ENCODE results near the gene BRD3OS.

BRD3OS gene

DNA sequence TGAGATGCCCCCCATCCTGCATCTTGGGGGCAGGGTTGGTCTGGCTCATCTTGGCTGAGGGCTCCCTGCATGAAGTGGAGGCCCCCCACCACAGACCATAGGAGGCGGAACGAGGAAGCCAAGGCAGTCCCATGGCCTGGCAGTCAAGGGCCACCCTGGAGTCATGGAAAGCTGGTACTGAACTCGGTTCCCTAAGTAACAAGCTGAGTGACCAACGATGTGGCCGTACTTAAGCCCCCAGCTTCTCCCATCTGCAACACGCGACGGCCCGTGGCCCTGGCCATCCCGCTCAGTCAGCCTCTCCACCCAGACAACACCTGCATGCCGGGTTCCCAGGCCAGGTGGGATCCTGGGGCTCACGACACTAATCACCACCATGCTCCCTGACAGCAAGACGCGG is 25.4 kb downstream of the BRD3OS start:
- no peak for DNase-seq (ENCODE audit: low read depth in 2 of 2)

DNA sequence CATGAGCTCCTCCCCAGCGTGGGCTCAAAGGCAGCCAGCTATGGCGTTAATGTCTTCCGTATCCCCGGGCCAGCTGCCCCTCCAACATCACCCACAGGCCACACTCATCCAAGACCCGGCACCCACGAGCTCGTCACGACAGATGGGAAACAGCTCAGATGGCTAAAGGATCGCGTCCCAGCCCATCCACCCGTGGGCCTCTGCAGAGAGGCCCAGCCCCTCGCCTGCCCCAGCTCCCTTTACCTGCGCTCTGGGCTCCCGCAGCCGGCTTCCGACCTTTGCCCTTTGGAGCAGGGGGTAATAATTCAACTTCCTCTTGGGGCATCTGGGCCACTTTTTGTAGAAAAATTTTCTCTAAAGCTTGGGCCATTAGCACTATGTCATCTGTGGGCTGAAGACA is 26.0 kb downstream of the BRD3OS start:
- DNase-seq (ENCODE audit: low read depth in 2 of 2), result no peak

DNA sequence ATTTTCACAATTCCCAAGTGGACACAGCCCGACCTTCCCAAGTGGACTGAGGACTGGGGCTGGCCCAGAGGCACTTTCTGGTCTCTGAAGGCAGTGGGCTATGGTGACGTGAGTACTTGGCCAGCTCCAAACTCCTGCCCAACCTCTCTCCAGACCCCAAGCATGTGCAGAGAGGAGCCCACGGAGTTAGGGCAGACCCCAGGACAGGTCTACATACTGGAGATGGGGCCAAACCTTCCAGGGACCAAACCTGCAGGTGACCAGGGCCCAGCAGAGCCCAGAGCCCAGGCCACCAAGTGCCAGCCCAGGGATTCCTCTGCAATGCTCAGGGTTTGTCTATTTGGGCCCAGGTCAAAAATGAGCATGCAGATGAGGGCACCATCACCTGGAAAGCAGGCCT is 27.2 kb downstream of the BRD3OS start:
- DNase-seq (ENCODE audit: low read depth in 2 of 2), result no peak

DNA sequence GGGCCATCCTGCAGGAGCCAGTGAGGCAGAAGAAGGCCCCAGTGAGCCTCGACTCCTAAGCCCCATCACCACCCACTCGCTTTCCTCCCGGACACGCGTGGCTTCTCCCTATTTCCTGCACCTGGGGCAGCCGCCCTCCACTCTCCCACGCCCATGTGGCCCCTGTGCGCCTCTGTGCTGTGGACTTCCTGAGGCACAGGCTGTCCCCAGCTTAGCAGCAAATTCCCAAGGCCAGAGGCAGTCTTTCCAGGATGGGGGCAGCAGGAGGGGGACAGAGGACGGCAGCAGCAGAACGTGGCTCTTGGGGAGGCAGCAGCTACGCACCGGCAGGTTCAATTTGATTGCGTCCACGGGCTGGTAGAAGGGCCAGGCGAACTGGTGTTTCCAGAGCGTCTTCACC is 27.7 kb downstream of the BRD3OS start:
- DNase-seq (ENCODE audit: low read depth in 2 of 2), result no peak

DNA sequence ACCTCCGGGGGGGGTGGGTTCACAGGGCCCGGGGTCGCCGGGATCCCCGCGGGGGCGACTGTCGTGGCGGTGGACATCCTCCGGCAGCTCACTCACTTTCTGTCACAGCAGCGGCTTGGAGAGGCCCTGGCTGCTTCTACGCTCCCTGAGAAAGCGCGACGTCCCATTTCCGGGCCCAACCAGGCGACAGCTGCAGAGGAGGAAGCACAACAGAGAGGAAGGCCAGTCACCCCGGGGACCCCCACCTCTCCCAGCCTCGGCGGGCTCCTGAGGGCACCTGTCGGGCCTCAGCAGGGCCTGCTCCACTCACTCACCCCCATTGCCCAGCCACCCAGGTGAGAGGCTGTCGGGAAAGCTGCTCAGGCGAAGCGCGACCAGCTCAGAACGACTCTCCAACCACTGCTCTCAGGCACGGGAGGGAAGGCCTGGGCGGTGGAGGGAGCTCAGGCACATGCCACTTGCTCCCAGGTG is 28.2 kb downstream of the BRD3OS start:
- no peak for DNase-seq (ENCODE audit: low read depth in 2 of 2)

DNA sequence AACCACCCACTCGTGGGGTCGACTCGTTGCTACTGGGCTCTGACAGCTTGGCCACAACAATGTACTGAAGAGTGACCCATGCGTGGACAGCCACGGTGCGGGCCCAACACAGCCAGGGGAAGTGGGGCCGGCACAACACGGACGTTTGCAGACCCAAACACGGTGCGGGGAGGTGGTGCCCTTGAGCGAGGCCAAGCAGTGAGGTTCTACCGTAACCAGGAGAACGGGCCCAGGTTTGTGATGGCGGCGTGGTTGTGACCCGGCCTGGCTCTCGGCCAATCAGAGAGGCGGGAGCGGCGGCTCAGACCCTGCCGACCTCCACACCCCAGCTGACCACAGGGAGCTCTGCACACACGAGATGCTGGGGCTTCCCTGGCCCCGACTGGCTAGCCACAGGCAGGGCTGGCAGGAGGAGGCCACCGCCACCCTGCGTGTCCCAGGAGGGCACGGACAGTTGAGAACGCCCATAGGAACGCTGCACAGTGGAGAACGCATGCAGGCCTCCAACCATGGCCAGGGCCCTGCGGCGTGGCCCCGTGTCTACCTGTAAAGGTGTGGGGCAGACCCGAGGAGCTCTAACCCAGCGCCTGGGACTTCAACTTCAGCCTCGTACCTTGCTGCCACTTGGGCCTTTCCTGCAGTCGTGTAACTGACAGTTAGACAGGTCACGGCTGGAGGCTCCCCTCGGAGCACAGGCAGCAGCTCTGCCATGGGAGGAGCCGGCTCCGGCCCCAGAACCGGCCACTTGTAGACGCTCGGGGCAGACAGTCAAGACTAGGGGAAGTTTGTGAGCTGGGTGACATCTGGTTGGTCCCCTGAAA is 28.9 kb downstream of the BRD3OS start:
- no peak for DNase-seq (ENCODE audit: low read depth in 2 of 2)

DNA sequence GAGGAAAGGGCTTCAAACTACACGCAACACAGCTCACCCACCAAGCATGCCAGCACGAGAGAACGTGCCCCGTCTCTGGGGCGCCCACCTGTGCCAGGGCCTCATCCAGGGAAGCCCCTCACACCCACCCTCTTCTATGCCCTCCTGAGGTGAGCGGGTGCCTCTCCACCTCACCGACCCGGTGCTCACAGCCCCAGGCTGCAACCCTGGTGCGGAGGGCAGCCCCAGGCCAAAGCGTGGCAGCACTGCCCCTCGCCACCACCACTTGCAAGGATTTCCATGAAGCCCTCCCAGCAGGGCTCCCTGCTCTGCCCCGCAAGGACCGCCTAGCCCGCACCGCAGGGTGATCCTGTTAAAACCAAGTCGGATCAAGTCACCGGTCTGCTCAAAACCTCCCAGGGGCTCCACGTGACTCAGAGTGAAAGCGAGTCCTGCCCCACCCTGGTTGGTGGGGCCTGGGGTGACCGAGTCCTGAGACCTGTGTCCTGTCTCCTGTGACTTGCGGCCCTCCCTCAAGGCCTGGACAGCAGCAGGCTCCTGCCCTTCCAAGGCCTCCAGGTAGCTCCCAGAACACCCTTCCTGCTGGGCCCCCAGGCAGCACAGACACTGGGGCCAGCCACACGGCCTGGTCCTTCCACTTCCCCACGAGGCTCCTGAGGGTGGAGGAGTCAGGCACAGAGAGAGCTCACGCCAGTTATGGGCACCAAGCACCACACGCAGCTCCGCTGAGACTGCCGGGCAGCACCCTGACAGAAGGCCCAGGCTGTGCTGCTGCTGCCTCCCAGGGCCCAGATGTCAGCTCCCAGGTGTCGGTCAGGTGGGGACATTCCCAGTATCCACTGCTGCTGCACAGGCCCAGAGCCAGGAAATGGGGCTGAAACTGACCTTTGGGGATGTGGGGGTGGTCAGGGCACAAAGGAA is 29.9 kb downstream of the BRD3OS start:
- DNase-seq (ENCODE audit: low read depth in 2 of 2), result no peak

DNA sequence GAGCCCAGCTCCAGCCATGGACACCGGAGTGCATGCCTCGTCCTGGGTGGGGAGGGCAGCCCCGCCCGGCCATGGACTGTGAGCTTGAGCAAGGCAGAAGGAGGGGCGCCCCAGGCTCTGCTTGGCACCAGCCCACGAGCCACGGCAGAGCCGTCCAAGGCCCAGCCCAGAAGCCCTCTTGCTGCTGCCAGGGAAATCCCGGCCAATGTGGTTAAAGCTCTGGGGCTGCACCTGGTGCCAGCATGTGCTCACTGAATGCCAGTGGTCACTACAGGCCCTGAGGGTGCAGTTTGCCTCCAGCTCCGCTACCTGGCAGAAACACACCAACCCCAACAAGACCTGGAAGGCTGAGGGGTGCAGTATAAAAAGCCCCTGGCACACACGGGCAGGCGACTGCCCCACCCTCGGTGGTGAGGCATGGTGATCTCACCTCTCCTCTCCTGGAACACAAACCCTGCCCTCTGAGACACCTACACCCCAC is 30.7 kb downstream of the BRD3OS start:
- DNase-seq (ENCODE audit: low read depth in 2 of 2), result no peak

DNA sequence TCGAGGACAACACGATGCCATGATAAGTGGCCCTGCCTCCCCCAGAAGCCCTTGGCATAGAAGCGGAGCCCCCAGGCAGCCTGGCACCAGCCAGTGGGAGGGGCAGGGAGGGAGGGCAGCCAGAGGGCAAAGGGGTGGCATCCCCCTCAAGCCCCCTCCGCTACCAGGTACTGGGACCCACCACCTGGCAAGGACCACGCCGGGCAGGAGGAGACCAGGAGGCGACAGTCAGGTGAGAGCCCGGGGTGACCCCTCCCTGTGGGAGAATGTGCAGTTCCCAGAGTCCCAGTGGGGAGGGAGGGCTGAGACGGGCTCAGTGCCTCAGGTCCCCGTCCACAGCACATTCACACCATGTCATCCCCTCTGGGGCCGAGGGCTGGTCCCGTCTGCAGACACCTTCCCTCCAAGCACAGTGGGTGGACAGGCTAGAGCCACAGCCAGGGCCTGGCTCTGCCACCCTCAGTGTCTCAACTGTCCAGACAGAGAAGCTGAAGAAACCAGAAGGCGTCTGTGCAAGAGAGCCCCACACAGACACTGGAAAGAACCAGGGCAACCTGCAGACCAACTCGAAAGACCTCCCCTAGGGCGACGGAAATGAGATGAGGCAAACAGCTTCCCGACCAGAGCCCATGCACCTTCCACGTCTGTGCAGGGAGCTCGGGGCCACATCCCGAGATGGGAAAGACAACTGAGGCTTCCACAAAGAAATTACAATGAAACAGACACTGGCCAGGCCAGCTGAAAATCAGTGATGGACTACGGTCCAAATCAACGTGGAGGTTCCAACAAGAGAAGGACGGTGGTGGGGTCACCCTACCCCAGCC is 31.4 kb downstream of the BRD3OS start:
- DNase-seq (ENCODE audit: low read depth in 2 of 2), result no peak

DNA sequence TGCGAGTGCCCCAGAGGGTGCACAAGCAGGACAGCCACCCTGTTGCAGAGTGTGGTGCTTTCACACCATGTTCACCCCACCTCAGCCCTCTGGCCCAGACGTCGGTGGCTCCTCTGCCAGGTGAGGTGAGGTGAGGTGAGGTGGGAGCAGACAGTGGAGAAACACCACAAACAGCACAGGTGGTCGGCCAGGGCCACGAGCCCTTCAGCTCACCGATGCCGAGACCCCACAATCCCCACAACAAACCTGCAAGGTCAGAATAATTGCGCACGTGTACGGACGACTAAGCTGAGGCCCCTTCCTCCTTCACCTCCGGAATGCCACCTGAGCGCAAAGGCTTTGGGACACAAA is 32.0 kb downstream of the BRD3OS start:
- DNase-seq (ENCODE audit: low read depth in 2 of 2), result no peak

DNA sequence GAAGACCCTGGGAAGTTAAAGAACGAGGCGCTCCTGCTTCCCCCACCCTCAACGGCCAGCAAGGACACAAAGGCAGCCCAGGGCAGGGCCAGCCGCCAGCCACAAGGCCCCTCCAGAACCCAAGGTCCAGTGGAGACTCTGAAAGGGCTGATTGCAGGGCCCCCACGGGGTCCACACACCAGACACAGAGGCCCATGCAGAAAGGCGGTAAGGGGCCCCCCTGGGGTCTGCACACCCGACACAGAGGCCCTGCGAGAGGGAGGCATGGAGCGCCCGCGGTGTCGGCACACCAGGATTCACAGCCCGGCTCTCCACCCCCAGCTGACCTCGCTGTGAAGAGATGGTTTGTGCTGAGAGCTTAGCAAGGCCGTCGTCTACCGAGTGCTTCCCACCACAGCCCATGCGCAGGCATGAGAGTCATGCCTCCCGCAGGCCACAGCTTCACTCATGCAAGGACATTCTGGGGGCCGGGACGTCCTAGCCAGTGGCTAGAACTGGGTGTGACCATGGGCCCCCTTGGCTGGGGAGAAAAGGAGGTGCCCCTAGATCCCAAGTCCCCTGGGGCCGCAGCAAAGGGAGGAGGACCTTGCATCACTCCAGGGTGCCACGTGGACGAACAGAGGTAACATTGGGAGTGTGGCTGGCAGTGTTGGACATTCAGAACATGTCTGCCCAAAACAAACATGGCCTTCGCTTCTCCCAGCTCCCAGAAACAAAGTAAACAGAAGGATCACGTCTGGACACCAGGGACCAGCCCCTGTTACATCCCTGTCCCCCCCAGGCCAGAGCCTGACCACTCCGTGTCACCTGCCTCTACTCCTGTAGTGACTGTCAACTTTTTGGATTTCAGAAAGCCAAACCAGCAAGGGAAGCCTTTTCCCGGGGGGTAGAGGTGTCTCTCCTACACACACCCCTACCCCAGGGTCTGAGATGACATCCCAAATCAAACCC is 32.7 kb downstream of the BRD3OS start:
- no peak for DNase-seq (ENCODE audit: low read depth in 2 of 2)

DNA sequence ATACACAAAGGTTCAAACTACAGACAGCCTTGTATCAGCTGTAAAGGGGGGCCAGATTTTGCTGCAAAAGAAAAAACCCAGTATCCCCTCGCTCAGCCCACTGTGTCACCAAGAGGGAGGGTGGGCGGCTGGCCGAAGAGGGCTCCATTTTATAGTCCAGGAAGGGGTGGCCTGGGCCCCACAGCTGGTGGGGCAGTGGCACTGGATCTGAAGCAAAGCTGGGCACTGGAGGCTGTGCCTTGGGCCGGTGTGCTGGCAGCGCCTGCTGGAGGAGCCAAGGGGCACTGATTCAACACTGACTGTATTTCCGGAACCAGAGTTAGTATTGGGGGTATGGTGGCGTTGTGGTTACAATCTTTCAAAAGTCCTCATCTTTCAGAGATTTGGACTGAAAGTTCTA is 33.4 kb downstream of the BRD3OS start:
- DNase-seq (ENCODE audit: low read depth in 2 of 2), result no peak

DNA sequence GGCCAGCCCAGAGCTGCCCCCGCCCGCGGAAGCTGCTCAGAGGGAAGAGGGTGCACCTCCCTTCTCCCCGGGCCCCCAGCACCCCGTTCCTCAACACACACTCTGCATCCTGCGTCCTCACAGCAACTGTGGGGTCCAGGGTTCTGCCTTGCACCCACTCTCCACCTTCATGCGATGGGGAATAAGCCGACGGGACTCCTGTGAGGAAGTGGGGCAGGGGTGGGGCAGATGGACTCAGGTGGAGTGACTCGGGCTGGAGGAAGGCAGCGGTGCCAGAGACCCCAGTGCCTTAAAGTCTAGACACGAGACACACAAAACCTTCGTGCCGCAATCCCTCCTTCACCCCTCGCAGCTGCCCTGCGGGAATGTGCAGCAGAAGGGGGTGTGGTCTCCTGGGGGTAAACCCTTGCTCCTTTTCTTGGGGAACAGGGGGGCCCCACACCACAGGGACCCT is 33.9 kb downstream of the BRD3OS start:
- DNase-seq (ENCODE audit: low read depth in 2 of 2), result no peak

DNA sequence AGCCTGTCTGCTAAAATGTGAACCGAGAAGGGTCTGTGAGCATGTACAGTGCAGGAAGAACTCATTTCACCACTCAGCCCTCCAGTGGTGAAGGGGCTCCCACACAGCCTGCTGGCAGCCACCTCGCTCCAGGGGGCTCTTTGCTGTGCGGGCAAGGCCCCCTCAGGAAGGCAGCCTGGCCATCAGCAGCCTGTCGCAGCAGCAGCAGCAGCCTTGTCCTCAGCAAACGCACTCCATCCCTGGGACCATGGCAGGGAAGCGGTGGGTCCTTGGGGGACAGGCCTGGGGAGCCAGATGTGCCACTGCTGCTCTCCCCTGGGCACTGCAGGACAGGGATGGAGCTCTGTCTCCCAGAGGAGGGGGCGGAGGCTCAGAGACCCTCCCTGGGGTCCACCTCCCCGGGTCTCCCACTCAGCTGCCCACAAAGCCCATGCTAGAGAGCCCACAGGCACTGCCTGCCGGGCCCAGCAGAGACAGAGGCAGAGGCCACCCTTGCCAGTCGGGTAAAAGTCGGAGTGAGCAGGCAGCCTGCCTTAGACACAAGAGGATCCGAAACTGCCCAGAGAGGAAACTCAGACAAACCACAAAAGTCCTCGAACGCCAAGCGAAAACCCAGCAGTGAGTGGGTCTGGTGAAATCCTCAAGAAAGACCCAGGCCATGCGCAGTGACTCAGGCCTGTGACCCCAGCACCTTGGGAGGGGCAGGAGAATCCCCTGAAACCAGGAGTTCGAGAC is 34.5 kb downstream of the BRD3OS start:
- no peak for DNase-seq (ENCODE audit: low read depth in 2 of 2)

DNA sequence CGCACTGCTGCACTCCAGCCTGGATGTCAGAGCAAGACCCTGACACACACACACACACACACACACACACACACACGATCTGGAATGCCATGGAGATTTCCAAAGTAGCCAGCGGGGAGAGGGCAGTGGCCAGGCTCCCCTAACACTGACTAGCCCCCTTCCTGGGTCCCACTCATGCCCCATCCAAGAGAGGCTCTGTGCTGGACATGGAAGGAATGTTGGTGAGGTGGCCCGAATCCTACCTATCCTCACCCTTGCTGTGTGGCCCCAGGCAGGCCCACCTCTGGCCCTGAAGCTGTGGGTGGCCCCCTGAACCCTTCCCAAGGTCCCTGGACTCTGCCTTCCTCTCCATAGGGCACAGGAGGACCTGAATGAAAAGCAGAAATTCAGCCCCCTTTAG is 35.3 kb downstream of the BRD3OS start:
- DNase-seq (ENCODE audit: low read depth in 2 of 2), result no peak

DNA sequence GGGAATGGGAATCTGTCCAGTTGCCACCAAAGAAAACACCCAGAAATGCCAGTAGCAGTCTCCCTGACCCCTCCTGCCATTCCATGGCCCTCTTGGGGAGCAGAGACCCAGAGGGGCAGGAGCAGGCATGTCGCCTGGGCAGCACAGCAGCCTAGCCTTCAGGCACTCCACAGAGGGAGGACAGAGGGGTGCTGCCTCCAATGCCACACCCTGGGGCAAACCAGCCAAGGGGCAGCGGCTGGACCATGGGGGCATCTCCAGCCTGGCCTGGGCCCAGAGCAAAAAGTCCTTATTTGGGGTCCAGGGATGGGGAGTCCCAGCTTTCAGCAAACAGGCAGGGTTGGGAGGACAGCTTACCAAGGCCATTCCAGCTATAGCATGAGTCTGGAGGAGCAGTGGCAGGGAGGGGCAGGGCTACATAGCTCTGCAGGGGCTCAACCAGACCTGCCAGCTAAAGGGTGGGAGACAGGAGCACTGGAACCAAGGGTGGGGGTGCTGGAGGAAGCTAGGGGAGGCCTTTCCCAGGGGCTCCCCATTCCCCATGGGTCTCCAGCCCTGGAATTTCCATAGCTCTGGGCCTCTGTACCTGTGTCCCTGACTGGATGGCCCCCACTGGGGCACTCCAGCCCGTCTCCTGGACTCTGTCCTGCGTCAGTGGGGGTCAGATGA is 35.9 kb downstream of the BRD3OS start:
- no peak for DNase-seq (ENCODE audit: low read depth in 2 of 2)

DNA sequence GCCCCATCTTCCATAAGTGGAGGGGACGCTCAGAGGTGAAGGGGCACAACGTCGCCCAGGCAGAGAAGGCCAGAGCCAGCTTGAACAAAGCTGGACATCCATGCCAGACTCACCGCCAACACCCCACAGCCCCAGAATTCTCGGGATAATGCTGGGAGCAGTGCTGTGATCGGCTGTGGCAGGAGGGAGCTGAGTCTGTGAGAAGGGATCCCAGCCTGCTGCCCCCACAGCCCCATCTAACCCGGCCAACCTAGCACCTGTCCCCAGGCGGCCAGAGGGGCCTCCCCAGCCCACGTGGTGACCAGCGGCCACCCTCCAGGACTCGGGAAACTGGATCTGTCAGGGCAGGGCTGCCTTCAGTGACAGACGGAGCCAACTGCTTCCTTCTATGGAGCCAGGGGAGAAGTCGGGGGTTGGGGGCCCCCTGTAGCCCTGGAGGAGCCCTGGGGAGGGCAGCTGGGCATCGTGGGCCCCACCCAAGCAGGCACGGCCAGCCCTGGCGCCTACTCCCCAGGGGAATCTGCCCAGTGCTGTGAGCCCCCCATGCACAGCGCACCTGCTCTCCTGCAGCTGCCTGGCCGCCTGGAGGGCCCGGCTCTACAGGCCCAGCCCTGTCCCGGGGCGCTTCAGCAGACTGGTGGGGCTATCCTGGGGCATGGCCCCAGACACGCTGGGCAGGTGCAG is 36.5 kb downstream of the BRD3OS start:
- DNase-seq (ENCODE audit: low read depth in 2 of 2), result no peak

DNA sequence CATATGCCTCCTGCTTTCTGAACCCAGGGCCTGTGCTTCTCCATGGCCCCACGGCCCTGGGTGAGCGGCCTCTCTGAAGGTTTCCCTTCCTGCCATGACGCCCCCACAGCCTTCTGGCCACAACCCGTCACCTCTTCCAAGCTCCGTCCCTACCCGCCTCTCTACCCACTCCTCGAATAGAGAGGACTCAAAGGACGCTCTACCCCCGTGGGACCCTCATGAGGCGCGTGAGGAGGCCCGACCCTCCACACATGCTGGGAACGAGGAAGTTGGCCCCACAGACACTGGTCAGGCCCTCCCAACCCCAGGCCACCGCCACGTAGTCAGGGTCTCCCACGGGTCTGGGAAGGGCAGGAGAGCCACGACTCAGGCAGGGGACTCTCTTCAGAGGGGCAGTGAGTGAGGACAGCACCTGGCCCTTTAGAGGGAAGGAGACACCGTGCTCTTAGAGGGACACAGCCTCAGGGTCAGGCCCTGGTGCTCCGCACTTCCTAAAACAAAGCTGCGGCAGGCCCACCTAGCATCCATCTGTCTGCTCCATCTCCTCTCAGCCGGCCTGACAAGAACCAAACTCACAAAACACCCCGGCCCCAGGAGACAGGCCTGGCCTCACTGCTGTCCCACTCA is 37.3 kb downstream of the BRD3OS start:
- DNase-seq (ENCODE audit: low read depth in 2 of 2), result no peak
